Measurements from ENCODE around the gene LARP1.
"Not testable (repeated sequence)": the region's sequence is repeated elsewhere in the genome, so short reads cannot be mapped to it uniquely, and the experiment has no call there.

Gene LARP1

GRCh38 chr5:154824070-154824469 is 68.9 kb downstream of the LARP1 start:
- DNase-seq (ENCODE audit: low read depth, low spot score) = no peak

GRCh38 chr5:154829181-154829588 is 74.0 kb downstream of the LARP1 start:
- peak; percentile 37 for DNase-seq (ENCODE audit: low read depth, low spot score)

- DNase-seq (ENCODE audit: low read depth, low spot score) = no peak
These were observed 74.5 kb downstream of the LARP1 start for GRCh38 chr5:154829589-154830218.

- no peak for DNase-seq (ENCODE audit: low read depth, low spot score)
These were observed 75.0 kb downstream of the LARP1 start for GRCh38 chr5:154830219-154830595.

GRCh38 chr5:154830596-154830995 is 75.4 kb downstream of the LARP1 start:
- no peak for DNase-seq (ENCODE audit: low read depth, low spot score)

- no peak for DNase-seq (ENCODE audit: low read depth, low spot score)
These were observed 76.3 kb downstream of the LARP1 start for GRCh38 chr5:154831451-154831850.

- not testable (repeated sequence) for DNase-seq (ENCODE audit: low read depth, low spot score)
These were observed 77.6 kb downstream of the LARP1 start for GRCh38 chr5:154832804-154833203.

GRCh38 chr5:154834053-154834452 is 78.9 kb downstream of the LARP1 start:
- no peak for DNase-seq (ENCODE audit: low read depth, low spot score)

GRCh38 chr5:154835701-154836052 is 80.5 kb downstream of the LARP1 start:
- DNase-seq (ENCODE audit: low read depth, low spot score) = not testable (repeated sequence)

- no peak for DNase-seq (ENCODE audit: low read depth, low spot score)
These were observed 81.0 kb downstream of the LARP1 start for GRCh38 chr5:154836225-154836624.

- DNase-seq (ENCODE audit: low read depth, low spot score) = no peak
These were observed 82.1 kb downstream of the LARP1 start for GRCh38 chr5:154837009-154837901.

GRCh38 chr5:154840435-154841272 is 85.5 kb downstream of the LARP1 start:
- no peak for DNase-seq (ENCODE audit: low read depth, low spot score)

GRCh38 chr5:154841273-154841661 is 86.1 kb downstream of the LARP1 start:
- DNase-seq (ENCODE audit: low read depth, low spot score) = no peak

GRCh38 chr5:154842689-154843530 is 87.7 kb downstream of the LARP1 start:
- no peak for DNase-seq (ENCODE audit: low read depth, low spot score)

- no peak for DNase-seq (ENCODE audit: low read depth, low spot score)
These were observed 89.6 kb downstream of the LARP1 start for GRCh38 chr5:154844809-154845208.

- no peak for DNase-seq (ENCODE audit: low read depth, low spot score)
These were observed 94.1 kb downstream of the LARP1 start for GRCh38 chr5:154849264-154849785.

- no peak for DNase-seq (ENCODE audit: low read depth, low spot score)
These were observed 94.6 kb downstream of the LARP1 start for GRCh38 chr5:154849791-154850201.

- DNase-seq (ENCODE audit: low read depth, low spot score) = peak; percentile 93
These were observed 95.3 kb downstream of the LARP1 start, which contains the start of gene FAXDC2 for GRCh38 chr5:154850255-154851062. Gene FAXDC2, minus strand, starts transcription at chr5:154850603. Its CDS starts 12,425 bp downstream, at chr5:154838178.

GRCh38 chr5:154851351-154851750 is 96.2 kb downstream of the LARP1 start:
- DNase-seq (ENCODE audit: low read depth, low spot score) = no peak
